Measurements from ENCODE around the gene SLC27A5. TPM values are rescaled to one million over a fixed set of nuclear protein-coding genes. Genes with fewer than 3 reads are reported as not detected.

SLC27A5 gene
- total RNA-seq, 1 experiment from 2014 or later = 17.1 TPM

- Histone ChIP-seq H2AFZ (ENCODE audit: low read length) (no peak overlapping the region), H2BK5ac (ENCODE audit: insufficient read length, low read length) (no peak overlapping the region), H3T11ph (ENCODE audit: low read length) (no peak overlapping the region), H3K27ac (ENCODE audit: insufficient read length, low read depth, low read length) (no peak overlapping the region), H3K79me1 (ENCODE audit: insufficient read depth, low read depth, low read length, poor library complexity, severe bottlenecking) (no peaks in the 10 kb centered on the region), H3K56ac (ENCODE audit: insufficient read length, low read depth, low read length) (no peak overlapping the region), H2AK5ac (ENCODE audit: insufficient read length, low read length) (no peak overlapping the region), H3K4me1 (ENCODE audit: insufficient read depth, low read length) (no peaks in the 10 kb centered on the region), H3K27me3 (ENCODE audit: insufficient read depth, low read length) (no peaks in the 10 kb centered on the region), H3K18ac (ENCODE audit: insufficient read length, low read depth, low read length) (no peak overlapping the region), H3K4ac (ENCODE audit: low read depth, low read length) (no peak overlapping the region), H2BK20ac (ENCODE audit: low read depth, low read length, poor library complexity, severe bottlenecking) (no peak overlapping the region), H3K9me3 (ENCODE audit: control insufficient read depth, low read depth, low read length) (no peaks in the 10 kb centered on the region), H4K20me1 (ENCODE audit: control insufficient read depth, insufficient read depth, insufficient read length) (no peaks in the 10 kb centered on the region), H4K91ac (ENCODE audit: insufficient read length, low read depth, low read length) (no peak overlapping the region), H3K79me2 (ENCODE audit: insufficient read depth, low read length) (no peaks in the 10 kb centered on the region), H2BK15ac (ENCODE audit: low read depth, low read length) (no peak overlapping the region), H4K5ac (ENCODE audit: insufficient read length, low read depth, low read length) (no peak overlapping the region), H3K14ac (ENCODE audit: insufficient read depth, low read length) (no peak overlapping the region), H3K9ac (ENCODE audit: extremely low read depth, insufficient read length, low read length) (no peak overlapping the region), H2BK120ac (ENCODE audit: low read depth, low read length, poor library complexity, severe bottlenecking) (no peak overlapping the region), H3K23ac (ENCODE audit: insufficient read length, low read depth, low read length) (no peak overlapping the region), H3K23me2 (ENCODE audit: insufficient read length, low read depth, low read length, poor library complexity, severe bottlenecking) (peaks cover 7% of the 10 kb centered on the region), H3K4me2 (ENCODE audit: insufficient read depth, insufficient read length, low read length) (no peak overlapping the region), H2BK12ac (ENCODE audit: insufficient read length, low read depth, low read length) (no peak overlapping the region), H4K8ac (replicated peaks; ENCODE audit: insufficient read length, low read depth, low read length) (no peak overlapping the region)
- no peak overlapping the region; a peak in 1 of 5 replicates for H3K4me3 Mint-ChIP-seq
- H3K4me1 Mint-ChIP-seq = peaks cover 9 to 13% of the 10 kb centered on the region in 2 experiments
- TF ChIP-seq CTCF (conservative IDR thresholded peaks at IDR 0.05) = no peak
- no peak overlapping the region for H3K27ac Mint-ChIP-seq
- H3K36me3 Mint-ChIP-seq (ENCODE audit: insufficient read depth in 1 of 3, low read depth in 3 of 3) = peaks cover 2 to 20% (median 4%) of the 10 kb centered on the region in 3 experiments; a peak in 6 of 7 replicates
- no peaks in the 10 kb centered on the region; the same call in 1 of the 2 replicates for H3K27me3 Mint-ChIP-seq (ENCODE audit: low read depth)
- no peak for DNase-seq
- no peaks in the 10 kb centered on the region for H3K9me3 Mint-ChIP-seq
These were observed 38.0 kb downstream of the SLC27A5 start for GRCh38 chr19:58473775-58474174.
